Measurements from ENCODE around the gene DFFA.

GRCh38 chr1:10438677-10439163, 33.6 kb downstream of the DFFA start:
- TF ChIP-seq EZH2 (IDR thresholded peaks at IDR 0.05; ENCODE audit: borderline replicate concordance, low read depth, low read length, severe bottlenecking) (no peak), CTCF (IDR thresholded peaks at IDR 0.05; ENCODE audit: borderline replicate concordance, extremely low read depth, low read length, poor library complexity, severe bottlenecking) (no peak)

Measured in DND-41 (cell line).